Gastrocnemius medialis (tissue), 4 donors: ENCODE results near the gene SUCLG2.

ENCODE experiments used
- CTCF ChIP-seq, 5 experiments: fragments of 450-650 bp in 3 of 5; fragments of 200-600 bp in 2 of 5; sonication (generic) in 2 of 5; IDR thresholded peaks in 4 of 5; conservative IDR thresholded peaks in 1 of 5; 1 replicate in 4 of 5; 2 replicates in 1 of 5; pipeline ENCODE4 v1.5.1; 2016 to 2019; ENCODE audit warnings: antibody characterized with exemption in 5 of 5, mild to moderate bottlenecking in 3 of 5, moderate library complexity in 3 of 5
- POLR2A ChIP-seq, 2 donors: fragments of 450-650 bp; IDR thresholded peaks; one replicate each; pipeline ENCODE4 v1.6.1; 2017; ENCODE audit warnings: antibody characterized with exemption in 2 of 2, mild to moderate bottlenecking in 2 of 2, moderate library complexity in 2 of 2

- no peak for TF ChIP-seq CTCF (IDR thresholded peaks at IDR 0.05 in 4 of 5, conservative IDR thresholded peaks at IDR 0.05 in 1 of 5)
- no peak for TF ChIP-seq POLR2A (IDR thresholded peaks at IDR 0.05)
These were observed 5.7 kb downstream of the SUCLG2 start for GRCh38 chr3:67648701-67649100.
